Progenitor cell of endocrine pancreas (in vitro differentiated cells): ENCODE measurements around the gene RHO. TPM values are rescaled to one million over a fixed set of nuclear protein-coding genes. Genes with fewer than 3 reads are reported as not detected.
"Not testable (repeated sequence)": the region's sequence is repeated elsewhere in the genome, so short reads cannot be mapped to it uniquely, and the experiment has no call there.

Experiments used
- DNase-seq: peaks from one replicate; pipeline ENCODE4 v3.0.0; 2021; ENCODE audit warnings: low spot score; ENCODE audit not compliant: unreplicated experiment
- H3K27ac Mint-ChIP-seq: 2 replicates; pipeline ENCODE4 v1.8.0; 2021; ENCODE audit warnings: mild to moderate bottlenecking, moderate library complexity, mixed read lengths
- H3K27me3 Mint-ChIP-seq: 2 replicates; pipeline ENCODE4 v1.8.0; 2021; ENCODE audit warnings: mixed read lengths
- H3K36me3 Mint-ChIP-seq: 2 replicates; pipeline ENCODE4 v1.8.0; 2022; ENCODE audit warnings: mixed read lengths; ENCODE audit not compliant: insufficient read depth
- H3K4me1 Mint-ChIP-seq: 2 replicates; pipeline ENCODE4 v1.8.0; 2021; ENCODE audit warnings: low read depth, mixed read lengths
- H3K4me3 Mint-ChIP-seq: 2 replicates; pipeline ENCODE4 v1.8.0; 2021; ENCODE audit warnings: low read depth, mild to moderate bottlenecking, moderate library complexity, mixed read lengths
- H3K9me3 Mint-ChIP-seq: 2 replicates; pipeline ENCODE4 v1.8.0; 2021; ENCODE audit warnings: low read depth, mixed read lengths
- CTCF ChIP-seq: fragments of 200-600 bp; sonication (generic); IDR thresholded peaks from one replicate; pipeline ENCODE4 v1.5.0; 2021; ENCODE audit warnings: antibody characterized with exemption, mild to moderate bottlenecking; ENCODE audit not compliant: unreplicated experiment
- total RNA-seq: library from RNA; stranded (reverse); gene quantifications from 2 replicates; pipeline ENCODE4 v1.2.1, GENCODE V29; 2021

RHO gene
- total RNA-seq, 1 donor from 2014 or later = 0.10 TPM

GRCh38 chr3:129539206-129539605, 10.8 kb downstream of the RHO start:
- DNase-seq = no peak
- TF ChIP-seq CTCF = no peak
- H3K27ac Mint-ChIP-seq = no peak overlapping the region
- no peaks in the 10 kb centered on the region for H3K9me3 Mint-ChIP-seq
- no peaks in the 10 kb centered on the region for H3K36me3 Mint-ChIP-seq
- H3K4me1 Mint-ChIP-seq = peaks cover 7% of the 10 kb centered on the region
- H3K27me3 Mint-ChIP-seq = no peaks in the 10 kb centered on the region
- no peak overlapping the region for H3K4me3 Mint-ChIP-seq

- no peak for DNase-seq
- H3K27me3 Mint-ChIP-seq = no peaks in the 10 kb centered on the region
- no peak overlapping the region for H3K27ac Mint-ChIP-seq
- no peaks in the 10 kb centered on the region for H3K36me3 Mint-ChIP-seq
- H3K4me1 Mint-ChIP-seq = no peaks in the 10 kb centered on the region
- H3K4me3 Mint-ChIP-seq = no peak overlapping the region
- TF ChIP-seq CTCF = no peak
- no peaks in the 10 kb centered on the region for H3K9me3 Mint-ChIP-seq
Measured at GRCh38 chr3:129540776-129541516, 12.5 kb downstream of the RHO start.

GRCh38 chr3:129542747-129543146, 14.3 kb downstream of the RHO start:
- Mint-ChIP-seq H3K4me3 (no peak overlapping the region), H3K4me1 (no peaks in the 10 kb centered on the region), H3K36me3 (no peaks in the 10 kb centered on the region), H3K9me3 (no peaks in the 10 kb centered on the region), H3K27me3 (no peaks in the 10 kb centered on the region), H3K27ac (no peak overlapping the region)
- TF ChIP-seq CTCF = no peak
- DNase-seq = no peak

GRCh38 chr3:129543156-129543790, 14.8 kb downstream of the RHO start, which contains the start of gene H1-8:
Gene H1-8 (plus strand): TSS chr3:129543175. CDS start chr3:129543219, 44 bp downstream.
- Mint-ChIP-seq H3K4me1 (no peaks in the 10 kb centered on the region), H3K27ac (no peak within 1 kb of the TSS), H3K9me3 (no peaks in the 10 kb centered on the region), H3K4me3 (no peak within 1 kb of the TSS), H3K27me3 (peaks cover 2% of the 10 kb centered on the region), H3K36me3 (no peaks in the 10 kb centered on the region)
- no peak for TF ChIP-seq CTCF
- no peak for DNase-seq

GRCh38 chr3:129543999-129544398, 15.6 kb downstream of the RHO start:
- H3K4me1 Mint-ChIP-seq = peaks cover 1% of the 10 kb centered on the region
- no peak for DNase-seq
- peaks cover 4% of the 10 kb centered on the region for H3K27me3 Mint-ChIP-seq
- no peak overlapping the region for H3K4me3 Mint-ChIP-seq
- no peaks in the 10 kb centered on the region for H3K36me3 Mint-ChIP-seq
- H3K9me3 Mint-ChIP-seq = no peaks in the 10 kb centered on the region
- no peak overlapping the region for H3K27ac Mint-ChIP-seq
- TF ChIP-seq CTCF = no peak

- H3K27ac Mint-ChIP-seq, H3K27me3 Mint-ChIP-seq, H3K4me3 Mint-ChIP-seq, DNase-seq, H3K36me3 Mint-ChIP-seq, H3K4me1 Mint-ChIP-seq, H3K9me3 Mint-ChIP-seq: not testable (repeated sequence)
Measured at GRCh38 chr3:129545951-129546350, 17.5 kb downstream of the RHO start.
